H1 (cell line): ENCODE measurements around the gene GRAMD1C. TPM values are rescaled to one million over a fixed set of nuclear protein-coding genes. Genes with fewer than 3 reads are reported as not detected.

Experiments
- CTCF ChIA-PET: fragments of 300-600 bp; sonication (Branson Sonifier 250); formaldehyde crosslinking; loops from one replicate; lab custom pipeline; 2021; ENCODE audit not compliant: partially characterized antibody; lab: Charles Lee
- POLR2A ChIA-PET: fragments of 300-600 bp; sonication (Branson Sonifier 250); formaldehyde crosslinking; loops from one replicate; lab custom pipeline; 2021; ENCODE audit warnings: inconsistent platforms; ENCODE audit not compliant: partially characterized antibody; lab: Charles Lee
- DNase-seq, 2 experiments: peaks; one replicate each; pipeline versions ENCODE4 v3.0.0 to v3.0.0-alpha.2; 2010 to 2022; ENCODE audit warnings: low spot score in 2 of 2, low read depth in 1 of 2, mixed read lengths in 1 of 2
- FAIRE-seq: peaks from 2 replicates; lab custom pipeline; 2011; peaks lifted over from hg19 to GRCh38; lab: Jason Lieb, UNC
- H2AFZ ChIP-seq: 2 replicates; pipeline ENCODE4 v1.8.1; 2012; ENCODE audit warnings: low read length, inconsistent platforms
- H2AK5ac ChIP-seq: 2 replicates; pipeline ENCODE4 v1.6.1; 2013; ENCODE audit warnings: low read depth, low read length
- H2BK120ac ChIP-seq: replicated peaks from 2 replicates; pipeline ENCODE3; 2013; ENCODE audit warnings: low read depth, low read length, inconsistent platforms
- H2BK12ac ChIP-seq: 2 replicates; pipeline ENCODE4 v1.6.1; 2013; ENCODE audit warnings: low read depth, low read length
- H2BK15ac ChIP-seq: 2 replicates; pipeline ENCODE4 v1.6.1; 2013; ENCODE audit warnings: low read length
- H2BK20ac ChIP-seq: 2 replicates; pipeline ENCODE4 v1.6.1; 2013; ENCODE audit warnings: low read length
- H2BK5ac ChIP-seq: 2 replicates; pipeline ENCODE4 v1.6.1; 2013; ENCODE audit warnings: low read depth, low read length
- H3K14ac ChIP-seq: 2 replicates; pipeline ENCODE4 v1.6.1; 2013; ENCODE audit warnings: inconsistent platforms; ENCODE audit not compliant: insufficient read length
- H3K18ac ChIP-seq: 2 replicates; pipeline ENCODE4 v1.6.1; 2013; ENCODE audit warnings: low read length; ENCODE audit errors: extremely low read depth
- H3K23ac ChIP-seq: 2 replicates; pipeline ENCODE4 v1.6.1; 2013; ENCODE audit warnings: inconsistent platforms; ENCODE audit not compliant: insufficient read length
- H3K23me2 ChIP-seq: 2 replicates; pipeline ENCODE4 v1.6.1; 2013; ENCODE audit warnings: low read depth, low read length
- H3K27ac ChIP-seq: 2 replicates; pipeline ENCODE4 v1.6.1; 2011; ENCODE audit warnings: low read depth, low read length, inconsistent platforms
- H3K27me3 ChIP-seq, 4 experiments: replicated peaks in 1 of 4; 1 replicate in 1 of 4; 2 replicates in 3 of 4; pipeline versions ENCODE4 v1.6.1 to v1.8.1; 2011 to 2013; ENCODE audit warnings: low read length in 3 of 4, mild to moderate bottlenecking in 3 of 4, inconsistent platforms in 2 of 4, mixed read lengths in 2 of 4, moderate library complexity in 1 of 4; ENCODE audit not compliant: control insufficient read depth in 3 of 4, insufficient read depth in 3 of 4; ENCODE audit errors: extremely low read depth in 1 of 4
- H3K36me3 ChIP-seq, 4 experiments: 2 replicates each; pipeline versions ENCODE4 v1.6.1 to v1.8.1; 2011 to 2013; ENCODE audit warnings: mild to moderate bottlenecking in 4 of 4, low read length in 3 of 4, moderate library complexity in 2 of 4, control low read depth in 1 of 4, inconsistent platforms in 1 of 4; ENCODE audit not compliant: insufficient read depth in 4 of 4, control insufficient read depth in 2 of 4
- H3K4ac ChIP-seq: replicated peaks from 2 replicates; pipeline ENCODE3; 2013; ENCODE audit warnings: low read length, low read depth, mixed read lengths, inconsistent platforms; ENCODE audit not compliant: insufficient read length
- H3K4me1 ChIP-seq, 4 experiments: replicated peaks in 1 of 4; 1 replicate in 1 of 4; 2 replicates in 3 of 4; pipeline versions ENCODE4 v1.6.1 to v1.8.1; 2011 to 2013; ENCODE audit warnings: low read length in 3 of 4, inconsistent platforms in 2 of 4, mixed read lengths in 1 of 4; ENCODE audit not compliant: insufficient read depth in 4 of 4, control insufficient read depth in 3 of 4
- H3K4me2 ChIP-seq, 2 experiments: 2 replicates each; pipeline versions ENCODE4 v1.6.1 to v1.8.1; 2011 to 2013; ENCODE audit warnings: low read depth in 2 of 2, low read length in 2 of 2, control low read depth in 1 of 2, inconsistent platforms in 1 of 2, mild to moderate bottlenecking in 1 of 2; ENCODE audit not compliant: insufficient read depth in 1 of 2
- H3K4me3 ChIP-seq, 4 experiments: fragments of 200-600, 300-600 bp in 1 of 4; sonication (generic), shearing (Covaris generic), sonication (Bioruptor Twin) in 1 of 4; 2 replicates each; pipeline versions ENCODE4 v1.5.1 to v1.8.1; 2011 to 2016; ENCODE audit warnings: low read length in 4 of 4, low read depth in 3 of 4, control low read depth in 2 of 4, inconsistent platforms in 2 of 4, mild to moderate bottlenecking in 2 of 4, mixed read lengths in 1 of 4, moderate library complexity in 1 of 4; ENCODE audit not compliant: insufficient read depth in 2 of 4; ENCODE audit errors: extremely low read depth in 1 of 4
- H3K56ac ChIP-seq: replicated peaks from 2 replicates; pipeline ENCODE3; 2013; ENCODE audit warnings: low read depth, mild to moderate bottlenecking, mixed read lengths, low read length, inconsistent platforms; ENCODE audit not compliant: insufficient read length
- H3K79me1 ChIP-seq: 2 replicates; pipeline ENCODE4 v1.6.1; 2013; ENCODE audit warnings: low read depth, low read length, control low read depth
- H3K79me2 ChIP-seq, 2 experiments: 2 replicates each; pipeline versions ENCODE4 v1.6.1 to v1.8.1; 2012 to 2013; ENCODE audit warnings: low read length in 2 of 2, mild to moderate bottlenecking in 2 of 2, inconsistent platforms in 1 of 2; ENCODE audit not compliant: insufficient read depth in 2 of 2, control insufficient read depth in 1 of 2
- H3K9ac ChIP-seq, 4 experiments: replicated peaks in 1 of 4; 1 replicate in 1 of 4; 2 replicates in 3 of 4; pipeline versions ENCODE4 v1.6.1 to v1.8.1; 2011 to 2013; ENCODE audit warnings: low read depth in 3 of 4, low read length in 3 of 4, control low read depth in 2 of 4, mild to moderate bottlenecking in 2 of 4, moderate library complexity in 2 of 4, inconsistent platforms in 1 of 4; ENCODE audit errors: extremely low read depth in 1 of 4
- H3K9me3 ChIP-seq, 2 experiments: 2 replicates each; pipeline versions ENCODE4 v1.6.1 to v1.8.1; 2012 to 2013; ENCODE audit warnings: mild to moderate bottlenecking in 2 of 2, moderate library complexity in 2 of 2, control low read depth in 1 of 2, inconsistent platforms in 1 of 2, low read depth in 1 of 2, low read length in 1 of 2, mixed read lengths in 1 of 2; ENCODE audit not compliant: insufficient read depth in 2 of 2
- H4K20me1 ChIP-seq, 2 experiments: replicated peaks in 1 of 2; 2 replicates each; pipeline versions ENCODE3 to v1.8.1; 2011 to 2013; ENCODE audit warnings: inconsistent platforms in 2 of 2, low read length in 2 of 2, mild to moderate bottlenecking in 1 of 2; ENCODE audit not compliant: insufficient read depth in 2 of 2, control insufficient read depth in 1 of 2
- H4K5ac ChIP-seq: 2 replicates; pipeline ENCODE4 v1.6.1; 2013; ENCODE audit warnings: low read length, low read depth, mixed read lengths, inconsistent platforms; ENCODE audit not compliant: insufficient read length
- H4K8ac ChIP-seq: 2 replicates; pipeline ENCODE4 v1.8.0; 2013; ENCODE audit warnings: mild to moderate bottlenecking, moderate library complexity, low read length, inconsistent platforms; ENCODE audit not compliant: insufficient read depth; ENCODE audit errors: extremely low read depth
- H4K91ac ChIP-seq: replicated peaks from 2 replicates; pipeline ENCODE3; 2013; ENCODE audit warnings: low read length, mixed read lengths, inconsistent platforms; ENCODE audit not compliant: insufficient read length
- KDM4A ChIP-seq: IDR thresholded peaks from one replicate; pipeline ENCODE4 v1.7.1; 2012; ENCODE audit warnings: low read depth, mild to moderate bottlenecking, moderate library complexity, low read length, inconsistent platforms; ENCODE audit not compliant: severe bottlenecking
- NANOG ChIP-seq: IDR thresholded peaks from 2 replicates; pipeline ENCODE4 v1.6.1; 2011; ENCODE audit warnings: low read length, low read depth, mild to moderate bottlenecking, inconsistent platforms; ENCODE audit not compliant: insufficient read depth, poor library complexity, severe bottlenecking
- POLR2A ChIP-seq, 2 experiments: IDR thresholded peaks; 1 replicate in 1 of 2; 2 replicates in 1 of 2; pipeline ENCODE4 v1.6.1; 2011; ENCODE audit warnings: low read depth in 2 of 2, low read length in 2 of 2, mild to moderate bottlenecking in 2 of 2; ENCODE audit errors: control extremely low read depth in 1 of 2
- POLR2AphosphoS5 ChIP-seq: IDR thresholded peaks from 2 replicates; pipeline ENCODE4 v1.6.1; 2011; ENCODE audit warnings: low read depth, low read length
- RAD21 ChIP-seq, 2 experiments: IDR thresholded peaks in 1 of 2; conservative IDR thresholded peaks in 1 of 2; 2 replicates each; pipeline ENCODE4 v1.6.1; 2011; ENCODE audit warnings: low read depth in 2 of 2, low read length in 2 of 2, improper control_type of control experiment in 1 of 2, inconsistent platforms in 1 of 2, mild to moderate bottlenecking in 1 of 2, moderate library complexity in 1 of 2
- RBBP5 ChIP-seq: IDR thresholded peaks from 2 replicates; pipeline ENCODE4 v1.7.1; 2012; ENCODE audit warnings: low read depth, mild to moderate bottlenecking, inconsistent platforms, low read length, moderate library complexity, borderline replicate concordance
- SRF ChIP-seq: IDR thresholded peaks from 2 replicates; pipeline ENCODE4 v1.6.1; 2011; ENCODE audit warnings: mild to moderate bottlenecking, low read depth, low read length, moderate library complexity
- SUZ12 ChIP-seq: fragments of 200-600 bp; sonication (generic); IDR thresholded peaks from 2 replicates; pipeline ENCODE4 v1.6.1; 2012; ENCODE audit warnings: mild to moderate bottlenecking, inconsistent platforms, low read length, moderate library complexity, mixed read lengths
- TAF7 ChIP-seq: optimal IDR thresholded peaks from 2 replicates; pipeline ENCODE3; 2011; ENCODE audit warnings: low read depth, mild to moderate bottlenecking, inconsistent platforms, low read length, moderate library complexity, borderline replicate concordance
- WGBS, 2 experiments: shearing (Covaris generic) in 1 of 2; methylation state at CpG; one replicate each; pipeline versions ENCODE4 v1.1.6 to v1.1.7; 2013 to 2015; ENCODE audit warnings: low lambda C conversion rate in 2 of 2, mixed read lengths in 2 of 2, inconsistent platforms in 1 of 2, low coverage in 1 of 2, missing lambda C conversion rate in 1 of 2; ENCODE audit not compliant: insufficient replicate concordance in 2 of 2, insufficient coverage in 1 of 2, insufficient read length in 1 of 2; ENCODE audit errors: extremely low coverage in 1 of 2, missing lambda C conversion rate in 1 of 2; 5-methylcytosine and 5-hydroxymethylcytosine counted together
- polyA plus RNA-seq, 7 experiments: library from polyadenylated mRNA; depleted of rRNA in 3 of 7; stranded (reverse) in 5 of 7; unstranded in 2 of 7; fragments of >200 nt in 5 of 7; fragments of 200-250 nt in 2 of 7; gene quantifications; 1 replicate in 5 of 7; 2 replicates in 1 of 7; 4 replicates in 1 of 7; pipeline versions ENCODE4 v1.2.1 to v1.2.3, GENCODE V29; 2011 to 2013; ENCODE audit warnings: missing spikeins in 2 of 7, mixed read lengths in 2 of 7
- total RNA-seq: library from RNA; stranded (reverse); fragmentation: NEBNext Ultra II Directional; extraction: Animal tissue kit (Norgen Biotek cat#: 25700); gene quantifications from 2 replicates; pipeline ENCODE4 v1.2.1, GENCODE V29; 2021
- TF ChIP-seq, protein P1 (sequence below): IDR thresholded peaks from 2 replicates; pipeline ENCODE4 v1.6.1; 2012; ENCODE audit warnings: inconsistent platforms

The GRAMD1C gene
- total and polyA plus RNA-seq, 2 of the 8 experiments (the other 6 are each of a cell fraction or from before 2014, with no cell fraction given): 0.62 to 2.1 TPM

DNA sequence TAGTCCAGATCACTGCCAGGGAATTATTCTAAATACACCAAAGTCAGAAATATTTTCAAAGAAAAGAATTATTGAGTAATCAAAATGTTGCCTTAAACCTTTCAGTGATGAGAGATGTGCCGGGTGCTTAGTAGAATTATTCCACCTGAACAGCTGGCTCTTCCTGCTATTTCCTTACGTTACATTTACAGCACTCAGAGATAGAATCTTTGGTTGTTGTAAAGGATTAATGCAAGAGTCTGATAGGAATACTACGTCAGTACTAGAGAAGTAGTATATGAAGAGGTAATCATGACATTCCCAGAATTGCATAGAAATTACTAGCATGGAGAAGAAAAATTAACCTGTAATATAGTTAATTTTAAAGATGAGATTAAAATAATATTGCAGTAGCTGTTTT, 58.3 kb downstream of the GRAMD1C start:
- no peak for FAIRE-seq
- no peak overlapping the region for H3K9ac ChIP-seq
- no peak overlapping the region for H3K4me3 ChIP-seq
- H3K4ac ChIP-seq: no peak overlapping the region
- H3K56ac ChIP-seq: no peak overlapping the region
- no peak overlapping the region for H2BK12ac ChIP-seq
- no peak overlapping the region for H3K14ac ChIP-seq
- no peak overlapping the region for H4K5ac ChIP-seq
- no peaks in the 10 kb centered on the region for H3K79me2 ChIP-seq
- 81% methylated on average over 3 of the region's 3 CpGs; no CpG with 5 or more reads in 1 of the 2 experiments for WGBS, 2 experiments
- no peak overlapping the region for H2BK5ac ChIP-seq
- H4K8ac ChIP-seq: no peak overlapping the region
- H3K23me2 ChIP-seq: no peaks in the 10 kb centered on the region
- POLR2A ChIA-PET: no interaction called here
- no peaks in the 10 kb centered on the region for H4K20me1 ChIP-seq
- H2BK20ac ChIP-seq: no peak overlapping the region
- H3K27me3 ChIP-seq: no peaks in the 10 kb centered on the region
- H3K23ac ChIP-seq: no peak overlapping the region
- no peaks in the 10 kb centered on the region for H3K9me3 ChIP-seq
- no peak overlapping the region for H3K4me2 ChIP-seq
- no peaks in the 10 kb centered on the region for H3K36me3 ChIP-seq
- H2BK120ac ChIP-seq: no peak overlapping the region
- CTCF ChIA-PET: interaction anchor here (0.6 to 1.7 kb wide), 3 partner anchors 14 to 161 kb away, joined by 3 to 6 read pairs (median 3); no protein-coding TSS in a partner anchor
- H3K4me1 ChIP-seq: peaks cover 0 to 3% (median 0%) of the 10 kb centered on the region in 4 experiments; a peak in 1 of 7 replicates
- no peak overlapping the region for H4K91ac ChIP-seq
- no peak overlapping the region for H2BK15ac ChIP-seq
- TF ChIP-seq RAD21 (IDR thresholded peaks at IDR 0.05 in 1 of 2, conservative IDR thresholded peaks at IDR 0.05 in 1 of 2; ENCODE audit: low read depth in 2 of 2, low read length in 2 of 2) (no peak), TAF7 (no peak), POLR2AphosphoS5 (no peak), SRF (no peak), POLR2A (IDR thresholded peaks at IDR 0.05; ENCODE audit: control extremely low read depth in 1 of 2, low read depth in 2 of 2, low read length in 2 of 2) (no peak), RBBP5 (no peak), NANOG (no peak), KDM4A (no peak), SUZ12 (no peak)
- TF ChIP-seq, protein P1, sequence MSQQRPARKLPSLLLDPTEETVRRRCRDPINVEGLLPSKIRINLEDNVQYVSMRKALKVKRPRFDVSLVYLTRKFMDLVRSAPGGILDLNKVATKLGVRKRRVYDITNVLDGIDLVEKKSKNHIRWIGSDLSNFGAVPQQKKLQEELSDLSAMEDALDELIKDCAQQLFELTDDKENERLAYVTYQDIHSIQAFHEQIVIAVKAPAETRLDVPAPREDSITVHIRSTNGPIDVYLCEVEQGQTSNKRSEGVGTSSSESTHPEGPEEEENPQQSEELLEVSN: no peak
- no peaks in the 10 kb centered on the region for H3K79me1 ChIP-seq
- no peak overlapping the region for H3K27ac ChIP-seq
- DNase-seq: no peak
- no peak overlapping the region for H2AFZ ChIP-seq
- no peak overlapping the region for H3K18ac ChIP-seq
- no peak overlapping the region for H2AK5ac ChIP-seq
